ENCODE measurements around the gene CAMSAP3. TPM values are rescaled to one million over a fixed set of nuclear protein-coding genes. Genes with fewer than 3 reads are reported as not detected.

The CAMSAP3 gene
- polyA plus RNA-seq, 1 of the 3 experiments (the other 2 are of a cell fraction): 0.08 TPM

- TF ChIP-seq, protein P1, sequence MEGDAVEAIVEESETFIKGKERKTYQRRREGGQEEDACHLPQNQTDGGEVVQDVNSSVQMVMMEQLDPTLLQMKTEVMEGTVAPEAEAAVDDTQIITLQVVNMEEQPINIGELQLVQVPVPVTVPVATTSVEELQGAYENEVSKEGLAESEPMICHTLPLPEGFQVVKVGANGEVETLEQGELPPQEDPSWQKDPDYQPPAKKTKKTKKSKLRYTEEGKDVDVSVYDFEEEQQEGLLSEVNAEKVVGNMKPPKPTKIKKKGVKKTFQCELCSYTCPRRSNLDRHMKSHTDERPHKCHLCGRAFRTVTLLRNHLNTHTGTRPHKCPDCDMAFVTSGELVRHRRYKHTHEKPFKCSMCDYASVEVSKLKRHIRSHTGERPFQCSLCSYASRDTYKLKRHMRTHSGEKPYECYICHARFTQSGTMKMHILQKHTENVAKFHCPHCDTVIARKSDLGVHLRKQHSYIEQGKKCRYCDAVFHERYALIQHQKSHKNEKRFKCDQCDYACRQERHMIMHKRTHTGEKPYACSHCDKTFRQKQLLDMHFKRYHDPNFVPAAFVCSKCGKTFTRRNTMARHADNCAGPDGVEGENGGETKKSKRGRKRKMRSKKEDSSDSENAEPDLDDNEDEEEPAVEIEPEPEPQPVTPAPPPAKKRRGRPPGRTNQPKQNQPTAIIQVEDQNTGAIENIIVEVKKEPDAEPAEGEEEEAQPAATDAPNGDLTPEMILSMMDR (IDR thresholded peaks at IDR 0.05): no peak
- TF ChIP-seq FOXM1 (IDR thresholded peaks at IDR 0.05; ENCODE audit: low read depth): no peak
- TF ChIP-seq MXI1 (IDR thresholded peaks at IDR 0.05; ENCODE audit: low read depth, low read length): no peak
- no peak for TF ChIP-seq CHD2 (IDR thresholded peaks at IDR 0.05; ENCODE audit: low read length, partially characterized antibody)
- no peak for TF ChIP-seq MAX (IDR thresholded peaks at IDR 0.05; ENCODE audit: low read depth)
- TF ChIP-seq SIN3A (IDR thresholded peaks at IDR 0.05; ENCODE audit: borderline replicate concordance, low read depth, low read length): no peak
- TF ChIP-seq TCF12 (IDR thresholded peaks at IDR 0.05): no peak
- TF ChIP-seq, protein P2, sequence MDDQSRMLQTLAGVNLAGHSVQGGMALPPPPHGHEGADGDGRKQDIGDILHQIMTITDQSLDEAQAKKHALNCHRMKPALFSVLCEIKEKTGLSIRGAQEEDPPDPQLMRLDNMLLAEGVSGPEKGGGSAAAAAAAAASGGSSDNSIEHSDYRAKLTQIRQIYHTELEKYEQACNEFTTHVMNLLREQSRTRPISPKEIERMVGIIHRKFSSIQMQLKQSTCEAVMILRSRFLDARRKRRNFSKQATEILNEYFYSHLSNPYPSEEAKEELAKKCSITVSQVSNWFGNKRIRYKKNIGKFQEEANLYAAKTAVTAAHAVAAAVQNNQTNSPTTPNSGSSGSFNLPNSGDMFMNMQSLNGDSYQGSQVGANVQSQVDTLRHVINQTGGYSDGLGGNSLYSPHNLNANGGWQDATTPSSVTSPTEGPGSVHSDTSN (IDR thresholded peaks at IDR 0.05): no peak
- TF ChIP-seq MEF2A (IDR thresholded peaks at IDR 0.05; ENCODE audit: borderline replicate concordance, low read depth): no peak
These were observed 7.4 kb downstream of the CAMSAP3 start (continued) for GRCh38 chr19:7602935-7603497.

- Histone ChIP-seq H3K79me2 (ENCODE audit: insufficient read depth) (no peaks in the 10 kb centered on the region), H3K4me2 (no peak overlapping the region), H3K4me1 (ENCODE audit: control insufficient read depth in 1 of 2, insufficient read depth in 2 of 2, low read depth in 1 of 2, low read length in 1 of 2) (peaks cover 0 to 8% of the 10 kb centered on the region in 2 experiments; a peak in 1 of 4 replicates), H3K9me3 (no peaks in the 10 kb centered on the region), H2AFZ (ENCODE audit: low read depth) (no peak overlapping the region), H3K9me2 (no peaks in the 10 kb centered on the region), H3K27me3 (ENCODE audit: insufficient read depth) (no peaks in the 10 kb centered on the region), H3K4me3 (ENCODE audit: low read depth in 2 of 2, low read length in 1 of 2) (no peak overlapping the region), H3K27ac (ENCODE audit: low read depth in 2 of 2, low read length in 1 of 2) (no peak overlapping the region), H3F3A (replicated peaks; ENCODE audit: insufficient read depth) (no peaks in the 10 kb centered on the region), H3K9ac (no peak overlapping the region), H3K36me3 (replicated peaks in 1 of 2; ENCODE audit: control insufficient read depth in 1 of 2, insufficient read depth in 2 of 2, low read length in 1 of 2) (no peaks in the 10 kb centered on the region), H4K20me1 (ENCODE audit: insufficient read depth) (no peaks in the 10 kb centered on the region)
- TF ChIP-seq EP300 (IDR thresholded peaks at IDR 0.05; ENCODE audit: borderline replicate concordance in 1 of 2, low read depth in 1 of 2, low read length in 1 of 2): no peak
- TF ChIP-seq, protein P2 (IDR thresholded peaks at IDR 0.05): no peak
- no peak for TF ChIP-seq SIN3A (IDR thresholded peaks at IDR 0.05; ENCODE audit: borderline replicate concordance, low read depth, low read length)
- no peak for TF ChIP-seq GATA2 (CRISPR knock-in tag; IDR thresholded peaks at IDR 0.05)
- no peak for TF ChIP-seq SMC3 (IDR thresholded peaks at IDR 0.05; ENCODE audit: low read depth, low read length)
- no peak for TF ChIP-seq TAF1 (IDR thresholded peaks at IDR 0.05; ENCODE audit: borderline replicate concordance, low read depth, low read length)
- no peak for TF ChIP-seq CHD2 (IDR thresholded peaks at IDR 0.05; ENCODE audit: low read length, partially characterized antibody)
- TF ChIP-seq RXRA (IDR thresholded peaks at IDR 0.05; ENCODE audit: borderline replicate concordance, low read depth): no peak
- TF ChIP-seq, protein P3, sequence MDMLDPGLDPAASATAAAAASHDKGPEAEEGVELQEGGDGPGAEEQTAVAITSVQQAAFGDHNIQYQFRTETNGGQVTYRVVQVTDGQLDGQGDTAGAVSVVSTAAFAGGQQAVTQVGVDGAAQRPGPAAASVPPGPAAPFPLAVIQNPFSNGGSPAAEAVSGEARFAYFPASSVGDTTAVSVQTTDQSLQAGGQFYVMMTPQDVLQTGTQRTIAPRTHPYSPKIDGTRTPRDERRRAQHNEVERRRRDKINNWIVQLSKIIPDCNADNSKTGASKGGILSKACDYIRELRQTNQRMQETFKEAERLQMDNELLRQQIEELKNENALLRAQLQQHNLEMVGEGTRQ (IDR thresholded peaks at IDR 0.05; ENCODE audit: borderline replicate concordance, low read depth, low read length): no peak
- no peak for TF ChIP-seq MXI1 (IDR thresholded peaks at IDR 0.05; ENCODE audit: low read depth, low read length)
- TF ChIP-seq TCF12 (IDR thresholded peaks at IDR 0.05): no peak
- no peak for TF ChIP-seq GABPA (IDR thresholded peaks at IDR 0.05; ENCODE audit: low read depth)
- no peak for TF ChIP-seq FOXJ3 (CRISPR knock-in tag; IDR thresholded peaks at IDR 0.05)
- TF ChIP-seq POLR2AphosphoS5 (IDR thresholded peaks at IDR 0.05; ENCODE audit: low read depth, low read length): no peak
- no peak for TF ChIP-seq JUND (IDR thresholded peaks at IDR 0.05)
- TF ChIP-seq, protein P1 (IDR thresholded peaks at IDR 0.05): no peak
- no peak for TF ChIP-seq IRF3 (IDR thresholded peaks at IDR 0.05; ENCODE audit: low read depth, low read length)
- no peak for TF ChIP-seq YY1 (IDR thresholded peaks at IDR 0.05; ENCODE audit: low read depth)
- no peak for TF ChIP-seq MAX (IDR thresholded peaks at IDR 0.05; ENCODE audit: low read depth)
- no peak for DNase-seq
- ChIA-PET POLR2A (no interaction called here), CTCF (interaction anchor here (1.8 to 2.9 kb wide), 3 partner anchors 35 to 77 kb away, joined by 5 to 9 read pairs (median 5); partner anchors contain the start of gene TRAPPC5)
- 67% methylated on average over 5 of the region's 9 CpGs for WGBS (ENCODE audit: low lambda C conversion rate)
These were observed 8.3 kb downstream of the CAMSAP3 start for GRCh38 chr19:7603919-7604318.

Data from SK-N-SH (cell line).